ENCODE measurements around the gene GET4.

- TF ChIP-seq, protein P1, sequence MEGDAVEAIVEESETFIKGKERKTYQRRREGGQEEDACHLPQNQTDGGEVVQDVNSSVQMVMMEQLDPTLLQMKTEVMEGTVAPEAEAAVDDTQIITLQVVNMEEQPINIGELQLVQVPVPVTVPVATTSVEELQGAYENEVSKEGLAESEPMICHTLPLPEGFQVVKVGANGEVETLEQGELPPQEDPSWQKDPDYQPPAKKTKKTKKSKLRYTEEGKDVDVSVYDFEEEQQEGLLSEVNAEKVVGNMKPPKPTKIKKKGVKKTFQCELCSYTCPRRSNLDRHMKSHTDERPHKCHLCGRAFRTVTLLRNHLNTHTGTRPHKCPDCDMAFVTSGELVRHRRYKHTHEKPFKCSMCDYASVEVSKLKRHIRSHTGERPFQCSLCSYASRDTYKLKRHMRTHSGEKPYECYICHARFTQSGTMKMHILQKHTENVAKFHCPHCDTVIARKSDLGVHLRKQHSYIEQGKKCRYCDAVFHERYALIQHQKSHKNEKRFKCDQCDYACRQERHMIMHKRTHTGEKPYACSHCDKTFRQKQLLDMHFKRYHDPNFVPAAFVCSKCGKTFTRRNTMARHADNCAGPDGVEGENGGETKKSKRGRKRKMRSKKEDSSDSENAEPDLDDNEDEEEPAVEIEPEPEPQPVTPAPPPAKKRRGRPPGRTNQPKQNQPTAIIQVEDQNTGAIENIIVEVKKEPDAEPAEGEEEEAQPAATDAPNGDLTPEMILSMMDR (IDR thresholded peaks at IDR 0.05), result no peak
- no peak for TF ChIP-seq POLR2A (IDR thresholded peaks at IDR 0.05)
Measured at GRCh38 chr7:906776-907157, 30.4 kb downstream of the GET4 start.
